H1 (cell line): ENCODE measurements around the gene ATE1. TPM values are rescaled to one million over a fixed set of nuclear protein-coding genes. Genes with fewer than 3 reads are reported as not detected.

Source experiments
- CTCF ChIA-PET: fragments of 300-600 bp; sonication (Branson Sonifier 250); formaldehyde crosslinking; loops from one replicate; lab custom pipeline; 2021; ENCODE audit not compliant: partially characterized antibody; lab: Charles Lee
- POLR2A ChIA-PET: fragments of 300-600 bp; sonication (Branson Sonifier 250); formaldehyde crosslinking; loops from one replicate; lab custom pipeline; 2021; ENCODE audit warnings: inconsistent platforms; ENCODE audit not compliant: partially characterized antibody; lab: Charles Lee
- DNase-seq, 2 experiments: peaks; one replicate each; pipeline versions ENCODE4 v3.0.0 to v3.0.0-alpha.2; 2010 to 2022; ENCODE audit warnings: low spot score in 2 of 2, low read depth in 1 of 2, mixed read lengths in 1 of 2
- FAIRE-seq: peaks from 2 replicates; lab custom pipeline; 2011; peaks lifted over from hg19 to GRCh38; lab: Jason Lieb, UNC
- H2AFZ ChIP-seq: 2 replicates; pipeline ENCODE4 v1.8.1; 2012; ENCODE audit warnings: low read length, inconsistent platforms
- H2AK5ac ChIP-seq: 2 replicates; pipeline ENCODE4 v1.6.1; 2013; ENCODE audit warnings: low read depth, low read length
- H2BK120ac ChIP-seq: replicated peaks from 2 replicates; pipeline ENCODE3; 2013; ENCODE audit warnings: low read depth, low read length, inconsistent platforms
- H2BK12ac ChIP-seq: 2 replicates; pipeline ENCODE4 v1.6.1; 2013; ENCODE audit warnings: low read depth, low read length
- H2BK15ac ChIP-seq: 2 replicates; pipeline ENCODE4 v1.6.1; 2013; ENCODE audit warnings: low read length
- H2BK20ac ChIP-seq: 2 replicates; pipeline ENCODE4 v1.6.1; 2013; ENCODE audit warnings: low read length
- H2BK5ac ChIP-seq: 2 replicates; pipeline ENCODE4 v1.6.1; 2013; ENCODE audit warnings: low read depth, low read length
- H3K14ac ChIP-seq: 2 replicates; pipeline ENCODE4 v1.6.1; 2013; ENCODE audit warnings: inconsistent platforms; ENCODE audit not compliant: insufficient read length
- H3K18ac ChIP-seq: 2 replicates; pipeline ENCODE4 v1.6.1; 2013; ENCODE audit warnings: low read length; ENCODE audit errors: extremely low read depth
- H3K23ac ChIP-seq: 2 replicates; pipeline ENCODE4 v1.6.1; 2013; ENCODE audit warnings: inconsistent platforms; ENCODE audit not compliant: insufficient read length
- H3K23me2 ChIP-seq: 2 replicates; pipeline ENCODE4 v1.6.1; 2013; ENCODE audit warnings: low read depth, low read length
- H3K27ac ChIP-seq: 2 replicates; pipeline ENCODE4 v1.6.1; 2011; ENCODE audit warnings: low read depth, low read length, inconsistent platforms
- H3K27me3 ChIP-seq, 4 experiments: replicated peaks in 1 of 4; 1 replicate in 1 of 4; 2 replicates in 3 of 4; pipeline versions ENCODE4 v1.6.1 to v1.8.1; 2011 to 2013; ENCODE audit warnings: low read length in 3 of 4, mild to moderate bottlenecking in 3 of 4, inconsistent platforms in 2 of 4, mixed read lengths in 2 of 4, moderate library complexity in 1 of 4; ENCODE audit not compliant: control insufficient read depth in 3 of 4, insufficient read depth in 3 of 4; ENCODE audit errors: extremely low read depth in 1 of 4
- H3K36me3 ChIP-seq, 4 experiments: 2 replicates each; pipeline versions ENCODE4 v1.6.1 to v1.8.1; 2011 to 2013; ENCODE audit warnings: mild to moderate bottlenecking in 4 of 4, low read length in 3 of 4, moderate library complexity in 2 of 4, control low read depth in 1 of 4, inconsistent platforms in 1 of 4; ENCODE audit not compliant: insufficient read depth in 4 of 4, control insufficient read depth in 2 of 4
- H3K4ac ChIP-seq: replicated peaks from 2 replicates; pipeline ENCODE3; 2013; ENCODE audit warnings: low read length, low read depth, mixed read lengths, inconsistent platforms; ENCODE audit not compliant: insufficient read length
- H3K4me1 ChIP-seq, 4 experiments: replicated peaks in 1 of 4; 1 replicate in 1 of 4; 2 replicates in 3 of 4; pipeline versions ENCODE4 v1.6.1 to v1.8.1; 2011 to 2013; ENCODE audit warnings: low read length in 3 of 4, inconsistent platforms in 2 of 4, mixed read lengths in 1 of 4; ENCODE audit not compliant: insufficient read depth in 4 of 4, control insufficient read depth in 3 of 4
- H3K4me2 ChIP-seq, 2 experiments: 2 replicates each; pipeline versions ENCODE4 v1.6.1 to v1.8.1; 2011 to 2013; ENCODE audit warnings: low read depth in 2 of 2, low read length in 2 of 2, control low read depth in 1 of 2, inconsistent platforms in 1 of 2, mild to moderate bottlenecking in 1 of 2; ENCODE audit not compliant: insufficient read depth in 1 of 2
- H3K4me3 ChIP-seq, 4 experiments: fragments of 200-600, 300-600 bp in 1 of 4; sonication (generic), shearing (Covaris generic), sonication (Bioruptor Twin) in 1 of 4; 2 replicates each; pipeline versions ENCODE4 v1.5.1 to v1.8.1; 2011 to 2016; ENCODE audit warnings: low read length in 4 of 4, low read depth in 3 of 4, control low read depth in 2 of 4, inconsistent platforms in 2 of 4, mild to moderate bottlenecking in 2 of 4, mixed read lengths in 1 of 4, moderate library complexity in 1 of 4; ENCODE audit not compliant: insufficient read depth in 2 of 4; ENCODE audit errors: extremely low read depth in 1 of 4
- H3K56ac ChIP-seq: replicated peaks from 2 replicates; pipeline ENCODE3; 2013; ENCODE audit warnings: low read depth, mild to moderate bottlenecking, mixed read lengths, low read length, inconsistent platforms; ENCODE audit not compliant: insufficient read length
- H3K79me1 ChIP-seq: 2 replicates; pipeline ENCODE4 v1.6.1; 2013; ENCODE audit warnings: low read depth, low read length, control low read depth
- H3K79me2 ChIP-seq, 2 experiments: 2 replicates each; pipeline versions ENCODE4 v1.6.1 to v1.8.1; 2012 to 2013; ENCODE audit warnings: low read length in 2 of 2, mild to moderate bottlenecking in 2 of 2, inconsistent platforms in 1 of 2; ENCODE audit not compliant: insufficient read depth in 2 of 2, control insufficient read depth in 1 of 2
- H3K9ac ChIP-seq, 4 experiments: replicated peaks in 1 of 4; 1 replicate in 1 of 4; 2 replicates in 3 of 4; pipeline versions ENCODE4 v1.6.1 to v1.8.1; 2011 to 2013; ENCODE audit warnings: low read depth in 3 of 4, low read length in 3 of 4, control low read depth in 2 of 4, mild to moderate bottlenecking in 2 of 4, moderate library complexity in 2 of 4, inconsistent platforms in 1 of 4; ENCODE audit errors: extremely low read depth in 1 of 4
- H3K9me3 ChIP-seq, 2 experiments: 2 replicates each; pipeline versions ENCODE4 v1.6.1 to v1.8.1; 2012 to 2013; ENCODE audit warnings: mild to moderate bottlenecking in 2 of 2, moderate library complexity in 2 of 2, control low read depth in 1 of 2, inconsistent platforms in 1 of 2, low read depth in 1 of 2, low read length in 1 of 2, mixed read lengths in 1 of 2; ENCODE audit not compliant: insufficient read depth in 2 of 2
- H4K20me1 ChIP-seq, 2 experiments: replicated peaks in 1 of 2; 2 replicates each; pipeline versions ENCODE3 to v1.8.1; 2011 to 2013; ENCODE audit warnings: inconsistent platforms in 2 of 2, low read length in 2 of 2, mild to moderate bottlenecking in 1 of 2; ENCODE audit not compliant: insufficient read depth in 2 of 2, control insufficient read depth in 1 of 2
- H4K5ac ChIP-seq: 2 replicates; pipeline ENCODE4 v1.6.1; 2013; ENCODE audit warnings: low read length, low read depth, mixed read lengths, inconsistent platforms; ENCODE audit not compliant: insufficient read length
- H4K8ac ChIP-seq: 2 replicates; pipeline ENCODE4 v1.8.0; 2013; ENCODE audit warnings: mild to moderate bottlenecking, moderate library complexity, low read length, inconsistent platforms; ENCODE audit not compliant: insufficient read depth; ENCODE audit errors: extremely low read depth
- H4K91ac ChIP-seq: replicated peaks from 2 replicates; pipeline ENCODE3; 2013; ENCODE audit warnings: low read length, mixed read lengths, inconsistent platforms; ENCODE audit not compliant: insufficient read length
- CBX5 ChIP-seq: fragments of 300-800, 300-1000 bp; sonication (generic); IDR thresholded peaks from 2 replicates; pipeline ENCODE4 v1.7.1; 2016; ENCODE audit warnings: antibody characterized with exemption, low read length, low read depth
- CREB1 ChIP-seq: IDR thresholded peaks from 2 replicates; pipeline ENCODE4 v1.6.1; 2012; ENCODE audit warnings: inconsistent platforms
- JUN ChIP-seq: IDR thresholded peaks from 2 replicates; pipeline ENCODE4 v1.6.1; 2011; ENCODE audit warnings: low read depth, mild to moderate bottlenecking, improper control_type of control experiment, low read length
- KDM1A ChIP-seq: fragments of 200-600, 300-600 bp; sonication (generic); IDR thresholded peaks from 2 replicates; pipeline ENCODE4 v1.7.1; 2016; ENCODE audit warnings: mild to moderate bottlenecking, low read length, borderline replicate concordance
- MAX ChIP-seq: IDR thresholded peaks from 2 replicates; pipeline ENCODE4 v1.6.1; 2012; ENCODE audit warnings: inconsistent platforms
- POLR2AphosphoS5 ChIP-seq: IDR thresholded peaks from 2 replicates; pipeline ENCODE4 v1.6.1; 2011; ENCODE audit warnings: low read depth, low read length
- POU5F1 ChIP-seq: IDR thresholded peaks from 2 replicates; pipeline ENCODE4 v1.6.1; 2011; ENCODE audit warnings: low read depth, mild to moderate bottlenecking, low read length, moderate library complexity
- RXRA ChIP-seq: IDR thresholded peaks from 2 replicates; pipeline ENCODE4 v1.6.1; 2011; ENCODE audit warnings: low read depth, mild to moderate bottlenecking, low read length, moderate library complexity; ENCODE audit not compliant: insufficient read depth
- TAF7 ChIP-seq: optimal IDR thresholded peaks from 2 replicates; pipeline ENCODE3; 2011; ENCODE audit warnings: low read depth, mild to moderate bottlenecking, inconsistent platforms, low read length, moderate library complexity, borderline replicate concordance
- TEAD4 ChIP-seq: IDR thresholded peaks from 2 replicates; pipeline ENCODE4 v1.6.1; 2012; ENCODE audit warnings: low read depth, low read length, inconsistent platforms, mixed read lengths
- ZNF274 ChIP-seq: IDR thresholded peaks from 2 replicates; pipeline ENCODE4 v1.7.0; 2012; ENCODE audit warnings: low read length, borderline replicate concordance; ENCODE audit errors: extremely low read depth
- WGBS, 2 experiments: shearing (Covaris generic) in 1 of 2; methylation state at CpG; one replicate each; pipeline versions ENCODE4 v1.1.6 to v1.1.7; 2013 to 2015; ENCODE audit warnings: low lambda C conversion rate in 2 of 2, mixed read lengths in 2 of 2, inconsistent platforms in 1 of 2, low coverage in 1 of 2, missing lambda C conversion rate in 1 of 2; ENCODE audit not compliant: insufficient replicate concordance in 2 of 2, insufficient coverage in 1 of 2, insufficient read length in 1 of 2; ENCODE audit errors: extremely low coverage in 1 of 2, missing lambda C conversion rate in 1 of 2; 5-methylcytosine and 5-hydroxymethylcytosine counted together
- polyA plus RNA-seq, 7 experiments: library from polyadenylated mRNA; depleted of rRNA in 3 of 7; stranded (reverse) in 5 of 7; unstranded in 2 of 7; fragments of >200 nt in 5 of 7; fragments of 200-250 nt in 2 of 7; gene quantifications; 1 replicate in 5 of 7; 2 replicates in 1 of 7; 4 replicates in 1 of 7; pipeline versions ENCODE4 v1.2.1 to v1.2.3, GENCODE V29; 2011 to 2013; ENCODE audit warnings: missing spikeins in 2 of 7, mixed read lengths in 2 of 7
- total RNA-seq: library from RNA; stranded (reverse); fragmentation: NEBNext Ultra II Directional; extraction: Animal tissue kit (Norgen Biotek cat#: 25700); gene quantifications from 2 replicates; pipeline ENCODE4 v1.2.1, GENCODE V29; 2021
- TF ChIP-seq, protein P1 (sequence below): IDR thresholded peaks from 2 replicates; pipeline ENCODE4 v1.6.1; 2011; ENCODE audit warnings: low read depth, mild to moderate bottlenecking, low read length; ENCODE audit not compliant: insufficient read depth

Gene ATE1
- total and polyA plus RNA-seq, 2 of the 8 experiments (the other 6 are each of a cell fraction or from before 2014, with no cell fraction given) = 8.8 to 26.9 TPM

- TF ChIP-seq, protein P1, sequence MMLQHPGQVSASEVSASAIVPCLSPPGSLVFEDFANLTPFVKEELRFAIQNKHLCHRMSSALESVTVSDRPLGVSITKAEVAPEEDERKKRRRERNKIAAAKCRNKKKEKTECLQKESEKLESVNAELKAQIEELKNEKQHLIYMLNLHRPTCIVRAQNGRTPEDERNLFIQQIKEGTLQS = no peak
- TF ChIP-seq CREB1 = no peak
- no peak for TF ChIP-seq ZNF274
- no peak for TF ChIP-seq POU5F1
- TF ChIP-seq POLR2AphosphoS5 = no peak
- TF ChIP-seq TEAD4 = no peak
- no peak for TF ChIP-seq JUN
- TF ChIP-seq CBX5 = no peak
- TF ChIP-seq TAF7 = no peak
- TF ChIP-seq MAX = no peak
- TF ChIP-seq KDM1A = no peak
- TF ChIP-seq RXRA = no peak
- no peak overlapping the region for H3K27ac ChIP-seq
- no peak overlapping the region for H3K23ac ChIP-seq
- no peak for DNase-seq
- no peak overlapping the region for H2BK15ac ChIP-seq
- peaks cover 2% of the 10 kb centered on the region for H3K79me1 ChIP-seq
- H2BK12ac ChIP-seq = no peak overlapping the region
- no peak overlapping the region for H3K4ac ChIP-seq
- no peak overlapping the region for H3K4me2 ChIP-seq
- H3K79me2 ChIP-seq = no peaks in the 10 kb centered on the region
- no peaks in the 10 kb centered on the region for H4K20me1 ChIP-seq
- no peak overlapping the region for H3K9ac ChIP-seq
- H4K91ac ChIP-seq = no peak overlapping the region
- H3K4me1 ChIP-seq = no peaks in the 10 kb centered on the region; a peak in 2 of 7 replicates
- no peaks in the 10 kb centered on the region for H3K27me3 ChIP-seq
- H3K23me2 ChIP-seq = no peaks in the 10 kb centered on the region
- no peak for FAIRE-seq
- H3K56ac ChIP-seq = no peak overlapping the region
- POLR2A ChIA-PET = interaction anchor here (2.4 kb wide), 1 partner anchor 10 kb away, joined by 7 read pairs; no protein-coding TSS in a partner anchor
- H2BK20ac ChIP-seq = no peak overlapping the region
- peaks cover 0 to 8% (median 0%) of the 10 kb centered on the region in 4 experiments; a peak in 5 of 8 replicates for H3K36me3 ChIP-seq
- H2BK5ac ChIP-seq = no peak overlapping the region
- 85% methylated on average over 5 of the region's 5 CpGs; no CpG with 5 or more reads in 1 of the 2 experiments for WGBS, 2 experiments
- 0 out of 4 replicates have a peak, but pooled peaks cover 0 to 2% of the 10 kb centered on the region in 2 experiments for H3K9me3 ChIP-seq
- no peak overlapping the region for H4K5ac ChIP-seq
- H3K18ac ChIP-seq = no peak overlapping the region
- no peak overlapping the region for H4K8ac ChIP-seq
- CTCF ChIA-PET = interaction anchor here (0.6 kb wide), 1 partner anchor 22 kb away, joined by 4 read pairs; no protein-coding TSS in a partner anchor
- no peak overlapping the region for H2AFZ ChIP-seq
- H2AK5ac ChIP-seq = no peak overlapping the region
- H2BK120ac ChIP-seq = no peak overlapping the region
- no peak overlapping the region for H3K14ac ChIP-seq
- H3K4me3 ChIP-seq = no peak overlapping the region
These were observed 63.7 kb downstream of the ATE1 start for GRCh38 chr10:121864168-121864567.
